Measurements from ENCODE around the gene EFNB1.

- no peak for TF ChIP-seq CTCF (IDR thresholded peaks at IDR 0.05 in 8 of 11, conservative IDR thresholded peaks at IDR 0.05 in 3 of 11)
- TF ChIP-seq POLR2A (IDR thresholded peaks at IDR 0.05), result no peak
- TF ChIP-seq POLR2AphosphoS5 (IDR thresholded peaks at IDR 0.05), result no peak
Measured at GRCh38 chrX:68834371-68835103, 5.7 kb downstream of the EFNB1 start.

Measured in spleen (tissue), 7 donors.